ENCODE results near the gene CD69. TPM values are rescaled to one million over a fixed set of nuclear protein-coding genes. Genes with fewer than 3 reads are reported as not detected.

CD69 gene
- total RNA-seq, 2 experiments from 2014 or later: 631 to 659 TPM

DNA sequence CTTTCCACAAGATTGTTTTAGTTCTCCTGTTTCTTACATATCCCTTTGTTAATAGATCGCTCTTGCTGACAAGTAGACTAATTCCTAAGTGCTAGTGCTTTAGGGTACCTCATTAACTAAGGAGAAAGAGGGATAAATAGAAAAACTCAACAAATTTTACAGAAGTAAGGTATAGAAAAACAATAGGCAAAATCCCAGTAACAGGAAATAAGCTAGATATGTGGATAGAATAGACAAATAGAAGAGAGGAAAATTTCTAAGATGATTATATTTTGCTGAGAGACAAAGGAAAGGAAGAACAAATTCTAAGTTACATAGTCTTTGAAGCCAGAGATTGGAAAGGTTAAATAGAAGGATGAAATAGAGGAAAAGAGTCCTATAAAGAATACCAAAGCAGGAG lies 1.0 kb downstream of the CD69 start:
- DNase-seq (no peak), ATAC-seq (ENCODE audit: poor library complexity) (no peak)
- H3K4me3 Mint-ChIP-seq: peak overlapping the region; percentile 97
- Histone ChIP-seq H3K9me3 (ENCODE audit: control insufficient read depth in 1 of 2, insufficient read depth in 1 of 2, low read length in 2 of 2) (no peaks in the 10 kb centered on the region), H3K36me3 (ENCODE audit: insufficient read depth, low read length) (peaks cover 22% of the 10 kb centered on the region), H3K4me3 (ENCODE audit: low read length) (peak overlapping the region; percentile 79), H3K27ac (ENCODE audit: low read depth in 1 of 2, low read length in 2 of 2) (peak overlapping the region; percentile 98), H3K4me1 (ENCODE audit: insufficient read depth, low read length) (peaks cover 33% of the 10 kb centered on the region), H3K27me3 (ENCODE audit: control insufficient read depth in 1 of 2, insufficient read depth in 2 of 2, low read length in 2 of 2) (no peaks in the 10 kb centered on the region)
- peaks cover 68% of the 10 kb centered on the region for H3K36me3 Mint-ChIP-seq (ENCODE audit: low read depth)
- H3K4me1 Mint-ChIP-seq (ENCODE audit: low read depth): peaks cover 68% of the 10 kb centered on the region
- TF ChIP-seq, protein P1, sequence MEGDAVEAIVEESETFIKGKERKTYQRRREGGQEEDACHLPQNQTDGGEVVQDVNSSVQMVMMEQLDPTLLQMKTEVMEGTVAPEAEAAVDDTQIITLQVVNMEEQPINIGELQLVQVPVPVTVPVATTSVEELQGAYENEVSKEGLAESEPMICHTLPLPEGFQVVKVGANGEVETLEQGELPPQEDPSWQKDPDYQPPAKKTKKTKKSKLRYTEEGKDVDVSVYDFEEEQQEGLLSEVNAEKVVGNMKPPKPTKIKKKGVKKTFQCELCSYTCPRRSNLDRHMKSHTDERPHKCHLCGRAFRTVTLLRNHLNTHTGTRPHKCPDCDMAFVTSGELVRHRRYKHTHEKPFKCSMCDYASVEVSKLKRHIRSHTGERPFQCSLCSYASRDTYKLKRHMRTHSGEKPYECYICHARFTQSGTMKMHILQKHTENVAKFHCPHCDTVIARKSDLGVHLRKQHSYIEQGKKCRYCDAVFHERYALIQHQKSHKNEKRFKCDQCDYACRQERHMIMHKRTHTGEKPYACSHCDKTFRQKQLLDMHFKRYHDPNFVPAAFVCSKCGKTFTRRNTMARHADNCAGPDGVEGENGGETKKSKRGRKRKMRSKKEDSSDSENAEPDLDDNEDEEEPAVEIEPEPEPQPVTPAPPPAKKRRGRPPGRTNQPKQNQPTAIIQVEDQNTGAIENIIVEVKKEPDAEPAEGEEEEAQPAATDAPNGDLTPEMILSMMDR (IDR thresholded peaks at IDR 0.05): no peak
- H3K9me3 Mint-ChIP-seq: no peaks in the 10 kb centered on the region
- POLR2A ChIA-PET: interaction anchor here (1.0 to 10.6 kb wide), 17 partner anchors 10 to 111 kb away, joined by 3 to 253 read pairs (median 18); partner anchors contain the start of genes CLEC2B and CLEC2D
- CTCF ChIA-PET: interaction anchor here (6.3 to 11.8 kb wide), 2 partner anchors 9 to 39 kb away, joined by 53 to 185 read pairs; no protein-coding TSS in a partner anchor
- intact Hi-C loops (cut with DNase I, micrococcal nuclease): loop anchor here (1.0 to 5.0 kb wide), 5 partner anchors 7 to 453 kb away; partner anchors contain the start of gene GABARAPL1 (in 1 of the 2)
- no peaks in the 10 kb centered on the region for H3K27me3 Mint-ChIP-seq
- H3K27ac Mint-ChIP-seq: peak overlapping the region; percentile 99

DNA sequence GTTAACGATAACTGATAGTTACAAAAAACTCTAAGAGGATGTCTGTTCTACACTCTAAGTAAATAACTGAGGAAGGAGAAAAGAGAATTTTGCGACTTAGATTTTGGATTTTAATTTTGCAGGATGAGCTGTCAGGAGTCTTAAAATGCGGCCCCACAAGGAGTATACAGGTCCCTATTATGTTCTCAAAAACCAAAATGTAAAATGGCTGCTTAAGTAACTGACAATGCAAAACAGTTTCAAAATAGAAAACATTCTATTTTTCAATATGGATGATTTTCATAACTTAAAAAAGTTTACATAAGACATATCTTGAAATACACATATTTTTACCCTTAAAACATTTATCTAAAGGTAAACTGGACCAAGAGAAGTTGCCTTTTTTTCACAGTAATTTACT lies 2.6 kb downstream of the CD69 start:
- H3K27me3 ChIP-seq (ENCODE audit: control insufficient read depth in 1 of 2, insufficient read depth in 2 of 2, low read length in 2 of 2): no peaks in the 10 kb centered on the region
- intact Hi-C loops (cut with DNase I, micrococcal nuclease): loop anchor here in 1 of 2 experiments (5.0 kb wide), 1 partner anchor 111 kb away; no protein-coding TSS in a partner anchor
- Mint-ChIP-seq H3K27ac (peak overlapping the region; percentile 99), H3K9me3 (no peaks in the 10 kb centered on the region), H3K36me3 (ENCODE audit: low read depth) (peaks cover 84% of the 10 kb centered on the region), H3K4me1 (ENCODE audit: low read depth) (peaks cover 76% of the 10 kb centered on the region), H3K4me3 (peak overlapping the region; percentile 97), H3K27me3 (no peaks in the 10 kb centered on the region)
- H3K9me3 ChIP-seq (ENCODE audit: control insufficient read depth in 1 of 2, insufficient read depth in 1 of 2, low read length in 2 of 2): no peaks in the 10 kb centered on the region
- TF ChIP-seq, protein P1 (IDR thresholded peaks at IDR 0.05): no peak
- H3K36me3 ChIP-seq (ENCODE audit: insufficient read depth, low read length): peaks cover 38% of the 10 kb centered on the region
- peak overlapping the region; percentile 98 for H3K27ac ChIP-seq (ENCODE audit: low read depth in 1 of 2, low read length in 2 of 2)
- H3K4me3 ChIP-seq (ENCODE audit: low read length): peak overlapping the region; percentile 79
- peak in 1 of 14 experiments; percentile 41 for DNase-seq
- POLR2A ChIA-PET: interaction anchor here (0.8 to 10.6 kb wide), 24 partner anchors 9 to 456 kb away, joined by 3 to 253 read pairs (median 8); partner anchors contain the start of genes CLEC2B, CLEC2D and GABARAPL1
- CTCF ChIA-PET: interaction anchor here (1.7 to 11.8 kb wide), 4 partner anchors 7 to 56 kb away, joined by 9 to 185 read pairs (median 32); no protein-coding TSS in a partner anchor
- ATAC-seq (ENCODE audit: poor library complexity): no peak
- H3K4me1 ChIP-seq (ENCODE audit: insufficient read depth, low read length): peaks cover 22% of the 10 kb centered on the region

DNA sequence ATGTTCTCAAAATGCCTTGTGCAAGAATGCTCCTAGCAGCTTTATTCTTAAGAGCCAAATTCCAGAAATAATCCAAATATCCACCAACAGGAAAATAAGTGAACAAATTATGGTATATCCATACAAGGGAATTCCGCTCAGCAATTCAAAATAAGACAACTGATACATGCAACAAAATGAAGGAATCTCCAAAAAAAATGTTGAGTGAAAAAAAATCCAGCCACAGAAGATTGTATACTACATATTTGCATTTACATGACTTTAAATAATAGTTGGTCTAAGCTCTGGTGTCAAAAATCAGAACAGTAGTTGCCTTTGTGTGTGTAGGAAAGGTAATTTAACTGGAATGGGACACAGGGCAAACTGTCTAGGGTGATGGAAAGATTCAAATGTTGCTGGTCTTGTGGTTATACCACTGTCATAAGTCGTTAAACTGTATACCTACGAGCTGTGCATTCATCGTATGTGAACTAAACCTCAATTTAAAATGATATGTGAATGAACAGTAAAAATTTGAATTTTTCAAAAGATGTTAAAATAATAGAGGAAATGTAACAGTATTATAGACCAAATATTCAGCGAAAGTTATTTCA lies 3.2 kb downstream of the CD69 start:
- H3K4me3 ChIP-seq (ENCODE audit: low read length): peak overlapping the region; percentile 79
- ATAC-seq (ENCODE audit: poor library complexity): no peak
- Mint-ChIP-seq H3K4me3 (peak overlapping the region; percentile 97), H3K27ac (peak overlapping the region; percentile 99), H3K4me1 (ENCODE audit: low read depth) (peaks cover 79% of the 10 kb centered on the region), H3K36me3 (ENCODE audit: low read depth) (peaks cover 89% of the 10 kb centered on the region), H3K9me3 (no peaks in the 10 kb centered on the region), H3K27me3 (no peaks in the 10 kb centered on the region)
- no peaks in the 10 kb centered on the region for H3K27me3 ChIP-seq (ENCODE audit: control insufficient read depth in 1 of 2, insufficient read depth in 2 of 2, low read length in 2 of 2)
- H3K27ac ChIP-seq (ENCODE audit: low read depth in 1 of 2, low read length in 2 of 2): peak overlapping the region; percentile 33 to 98
- DNase-seq: peak in 1 of 14 experiments; percentile 52
- TF ChIP-seq, protein P1 (IDR thresholded peaks at IDR 0.05): no peak
- ChIA-PET POLR2A (interaction anchor here (0.9 to 10.6 kb wide), 10 partner anchors 15 to 142 kb away, joined by 3 to 253 read pairs (median 15); partner anchors contain the start of gene CLEC2B), CTCF (interaction anchor here (1.1 to 11.8 kb wide), 5 partner anchors 7 to 56 kb away, joined by 3 to 185 read pairs (median 10); no protein-coding TSS in a partner anchor)
- intact Hi-C loops (cut with DNase I, micrococcal nuclease): loop anchor here in 1 of 2 experiments (5.0 kb wide), 1 partner anchor 110 kb away; no protein-coding TSS in a partner anchor
- H3K4me1 ChIP-seq (ENCODE audit: insufficient read depth, low read length): peaks cover 22% of the 10 kb centered on the region
- peaks cover 43% of the 10 kb centered on the region for H3K36me3 ChIP-seq (ENCODE audit: insufficient read depth, low read length)
- no peaks in the 10 kb centered on the region for H3K9me3 ChIP-seq (ENCODE audit: control insufficient read depth in 1 of 2, insufficient read depth in 1 of 2, low read length in 2 of 2)

All from CD4-positive, alpha-beta T cell (primary cell).